ENCODE measurements around the gene TASOR2. TPM values are rescaled to one million over a fixed set of nuclear protein-coding genes. Genes with fewer than 3 reads are reported as not detected.
A peak's percentile ranks its signal among the peaks of the same experiment; 100 is the strongest.

Gene TASOR2
- polyA plus RNA-seq, 1 donor (not counting 4 experiments of a cell fraction or from before 2014, with no cell fraction given): 40.4 TPM

DNA sequence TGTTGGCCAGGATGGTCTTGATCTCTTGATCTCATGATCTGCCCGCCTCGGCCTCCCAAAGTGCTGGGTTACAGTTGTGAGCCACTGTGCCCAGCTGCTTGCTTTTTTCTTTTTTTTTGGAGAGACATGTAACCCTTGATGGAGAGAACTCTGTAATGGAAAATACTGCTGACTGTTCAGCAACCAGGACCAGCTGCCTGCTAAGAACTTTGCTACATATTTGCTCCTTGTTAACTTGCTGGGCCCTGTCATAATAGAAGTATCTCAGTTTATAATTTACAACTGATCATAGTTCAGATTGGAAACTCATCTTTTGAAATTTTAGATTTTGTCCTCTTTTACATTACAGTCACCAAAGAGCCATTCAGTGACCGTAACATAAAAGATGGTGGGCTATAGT lies 34.9 kb downstream of the TASOR2 start:
- Histone ChIP-seq H3K4me1 (ENCODE audit: control insufficient read depth, extremely low read depth, insufficient read depth, low read length) (peaks cover 12% of the 10 kb centered on the region), H3K4me2 (ENCODE audit: control insufficient read depth, extremely low read depth, insufficient read depth, low read depth, low read length) (no peak overlapping the region), H4K20me1 (ENCODE audit: control insufficient read depth, extremely low read depth, insufficient read depth, low read length) (no peaks in the 10 kb centered on the region), H3K79me2 (ENCODE audit: control insufficient read depth, insufficient read depth, low read length) (peaks cover 30% of the 10 kb centered on the region), H3K9me3 (ENCODE audit: control insufficient read depth, low read depth, low read length) (no peaks in the 10 kb centered on the region), H3K9ac (ENCODE audit: control insufficient read depth, extremely low read depth, insufficient read depth, low read length) (no peak overlapping the region), H3K4me3 (ENCODE audit: control insufficient read depth in 2 of 3, extremely low read depth in 1 of 3, insufficient read depth in 2 of 3, low read depth in 1 of 3, low read length in 3 of 3) (no peak overlapping the region), H3K9me1 (ENCODE audit: control insufficient read depth, extremely low read depth, insufficient read depth, low read length) (no peaks in the 10 kb centered on the region), H3K27me3 (ENCODE audit: control insufficient read depth, extremely low read depth, insufficient read depth, low read length) (no peaks in the 10 kb centered on the region), H3K27ac (ENCODE audit: control insufficient read depth, insufficient read depth, low read length) (peak overlapping the region; percentile 65), H2AFZ (ENCODE audit: control insufficient read depth, low read length) (no peak overlapping the region), H3K36me3 (ENCODE audit: control insufficient read depth in 2 of 2, extremely low read depth in 1 of 2, insufficient read depth in 2 of 2, low read length in 2 of 2) (peaks cover 0 to 4% of the 10 kb centered on the region in 2 experiments)
- dilution Hi-C loops (cut with MboI; ENCODE audit: extremely low pct_ligation_motif_present, low sequenced_read_pairs): no loop called here
- FAIRE-seq (no peak), DNase-seq (ENCODE audit: low read depth, low spot score) (no peak)
- TF ChIP-seq CTCF (optimal IDR thresholded peaks at IDR 0.05 in 1 of 3, IDR thresholded peaks at IDR 0.05 in 1 of 3, conservative IDR thresholded peaks at IDR 0.05 in 1 of 3; ENCODE audit: extremely low read depth in 1 of 3, insufficient read depth in 2 of 3, low read length in 3 of 3): no peak
- no peak for TF ChIP-seq EZH2 (IDR thresholded peaks at IDR 0.05; ENCODE audit: low read length)

GRCh38 chr10:5720182-5720581 lies 35.5 kb downstream of the TASOR2 start:
- DNase-seq (ENCODE audit: low read depth, low spot score) (peak; percentile 42), FAIRE-seq (peak; percentile 52)
- no peaks in the 10 kb centered on the region for H3K9me3 ChIP-seq (ENCODE audit: control insufficient read depth, low read depth, low read length)
- dilution Hi-C loops (cut with MboI; ENCODE audit: extremely low pct_ligation_motif_present, low sequenced_read_pairs): no loop called here
- no peaks in the 10 kb centered on the region for H3K27me3 ChIP-seq (ENCODE audit: control insufficient read depth, extremely low read depth, insufficient read depth, low read length)
- no peaks in the 10 kb centered on the region for H4K20me1 ChIP-seq (ENCODE audit: control insufficient read depth, extremely low read depth, insufficient read depth, low read length)
- H3K79me2 ChIP-seq (ENCODE audit: control insufficient read depth, insufficient read depth, low read length): peaks cover 24% of the 10 kb centered on the region
- H2AFZ ChIP-seq (ENCODE audit: control insufficient read depth, low read length): no peak overlapping the region
- no peak for TF ChIP-seq EZH2 (IDR thresholded peaks at IDR 0.05; ENCODE audit: low read length)
- TF ChIP-seq CTCF (optimal IDR thresholded peaks at IDR 0.05 in 1 of 3, IDR thresholded peaks at IDR 0.05 in 1 of 3, conservative IDR thresholded peaks at IDR 0.05 in 1 of 3; ENCODE audit: extremely low read depth in 1 of 3, insufficient read depth in 2 of 3, low read length in 3 of 3): no peak
- no peaks in the 10 kb centered on the region for H3K9me1 ChIP-seq (ENCODE audit: control insufficient read depth, extremely low read depth, insufficient read depth, low read length)
- H3K4me2 ChIP-seq (ENCODE audit: control insufficient read depth, extremely low read depth, insufficient read depth, low read depth, low read length): no peak overlapping the region
- peaks cover 0 to 4% of the 10 kb centered on the region in 2 experiments for H3K36me3 ChIP-seq (ENCODE audit: control insufficient read depth in 2 of 2, extremely low read depth in 1 of 2, insufficient read depth in 2 of 2, low read length in 2 of 2)
- no peak overlapping the region for H3K4me3 ChIP-seq (ENCODE audit: control insufficient read depth in 2 of 3, extremely low read depth in 1 of 3, insufficient read depth in 2 of 3, low read depth in 1 of 3, low read length in 3 of 3)
- H3K27ac ChIP-seq (ENCODE audit: control insufficient read depth, insufficient read depth, low read length): peak overlapping the region; percentile 65
- H3K4me1 ChIP-seq (ENCODE audit: control insufficient read depth, extremely low read depth, insufficient read depth, low read length): peaks cover 12% of the 10 kb centered on the region
- no peak overlapping the region for H3K9ac ChIP-seq (ENCODE audit: control insufficient read depth, extremely low read depth, insufficient read depth, low read length)

All from keratinocyte (primary cell).